GM20000 (cell line): ENCODE measurements around the gene LRRFIP1.
A peak's percentile ranks its signal among the peaks of the same experiment; 100 is the strongest.
"Not testable (repeated sequence)": the region's sequence is repeated elsewhere in the genome, so short reads cannot be mapped to it uniquely, and the experiment has no call there.

Experiments
- DNase-seq: peaks from one replicate; pipeline ENCODE4 v3.0.0; 2012; ENCODE audit warnings: low spot score
- CTCF ChIP-seq: IDR thresholded peaks from 2 replicates; pipeline ENCODE4 v1.5.1; 2012; ENCODE audit warnings: mild to moderate bottlenecking, control low read depth; ENCODE audit errors: extremely low read depth, missing control alignments

Gene LRRFIP1

GRCh38 chr2:237664151-237664550 is 36.8 kb downstream of the LRRFIP1 start:
- DNase-seq = no peak
- no peak for TF ChIP-seq CTCF

GRCh38 chr2:237665713-237666143 is 38.3 kb downstream of the LRRFIP1 start:
- no peak for TF ChIP-seq CTCF
- DNase-seq = peak; percentile 45

GRCh38 chr2:237666606-237667005 is 39.2 kb downstream of the LRRFIP1 start:
- no peak for TF ChIP-seq CTCF
- DNase-seq = no peak

- DNase-seq = not testable (repeated sequence)
Observed at GRCh38 chr2:237667050-237667576, 39.7 kb downstream of the LRRFIP1 start.

- no peak for TF ChIP-seq CTCF
- DNase-seq = no peak
Observed at GRCh38 chr2:237667893-237668292, 40.5 kb downstream of the LRRFIP1 start.

- no peak for TF ChIP-seq CTCF
- DNase-seq = no peak
Observed at GRCh38 chr2:237668440-237668839, 41.1 kb downstream of the LRRFIP1 start.

GRCh38 chr2:237669283-237669627 is 41.9 kb downstream of the LRRFIP1 start:
- DNase-seq = no peak
- TF ChIP-seq CTCF = no peak

GRCh38 chr2:237669628-237670392 is 42.4 kb downstream of the LRRFIP1 start:
- TF ChIP-seq CTCF = no peak
- DNase-seq = peak; percentile 71
